ENCODE results near the gene DMRTC1.
"Not testable (repeated sequence)": the region's sequence is repeated elsewhere in the genome, so short reads cannot be mapped to it uniquely, and the experiment has no call there.

Gene DMRTC1, protein sequence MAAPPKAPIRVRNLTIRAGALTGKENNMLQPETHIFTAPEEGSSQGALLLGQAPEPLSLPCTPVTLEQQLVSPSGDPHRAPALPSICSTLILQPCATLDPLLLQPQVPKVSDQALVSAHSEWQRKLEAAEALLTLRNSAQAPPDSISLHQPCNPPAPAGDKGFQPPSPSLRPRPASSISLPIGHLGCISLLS

DNA sequence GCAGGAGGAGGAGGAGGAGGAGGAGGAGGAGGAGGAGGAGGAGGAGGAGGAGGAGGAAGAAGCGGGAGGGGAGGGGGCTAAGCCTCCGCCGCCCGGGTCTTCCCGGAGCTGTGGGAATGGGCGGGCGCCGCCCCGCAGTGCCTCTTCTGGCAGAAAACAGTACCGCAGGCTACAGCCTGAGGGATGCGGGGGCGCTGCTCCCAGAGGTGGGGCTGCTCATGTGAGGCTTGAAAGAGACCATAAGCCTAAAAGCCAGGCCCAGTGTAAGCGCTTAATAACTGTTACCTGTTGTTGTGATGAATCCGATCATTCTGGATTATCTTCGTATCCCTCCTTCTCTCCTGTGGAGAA, at the start of gene DMRTC1:
TSS of gene DMRTC1 (minus strand) at position 19 of the 351 bp plus-strand sequence. CDS start 68,143 bp downstream, outside the sequence.
- not testable (repeated sequence) for DNase-seq

DNA sequence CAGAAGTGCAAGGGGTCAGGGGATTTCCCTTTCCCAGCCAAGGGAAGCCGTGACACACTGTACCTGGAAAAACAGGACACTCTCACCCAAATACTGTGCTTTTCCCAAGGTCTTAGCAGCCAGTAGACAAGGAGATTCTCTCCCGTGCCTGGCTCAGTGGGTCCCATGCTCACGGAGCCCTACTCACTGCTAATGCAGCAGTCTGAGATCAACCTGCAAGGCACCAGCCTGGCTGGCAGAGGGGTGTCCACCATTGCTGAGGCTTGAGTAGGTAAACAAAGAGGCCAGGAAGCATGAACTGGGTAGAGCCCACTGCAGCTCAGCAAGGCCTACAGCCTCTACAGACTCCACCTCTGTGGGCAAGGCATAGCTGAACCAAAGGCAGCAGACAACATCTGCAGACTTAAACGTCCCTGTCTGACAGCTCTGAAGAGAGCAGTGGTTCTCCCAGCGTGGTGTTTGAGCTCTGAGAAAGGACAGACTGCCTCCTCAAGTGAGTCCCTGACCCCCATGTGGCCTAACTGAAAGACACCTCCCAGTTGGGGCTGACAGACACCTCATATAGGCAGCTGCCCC, 37.3 kb upstream of the DMRTC1 start:
- DNase-seq, result not testable (repeated sequence)

DNA sequence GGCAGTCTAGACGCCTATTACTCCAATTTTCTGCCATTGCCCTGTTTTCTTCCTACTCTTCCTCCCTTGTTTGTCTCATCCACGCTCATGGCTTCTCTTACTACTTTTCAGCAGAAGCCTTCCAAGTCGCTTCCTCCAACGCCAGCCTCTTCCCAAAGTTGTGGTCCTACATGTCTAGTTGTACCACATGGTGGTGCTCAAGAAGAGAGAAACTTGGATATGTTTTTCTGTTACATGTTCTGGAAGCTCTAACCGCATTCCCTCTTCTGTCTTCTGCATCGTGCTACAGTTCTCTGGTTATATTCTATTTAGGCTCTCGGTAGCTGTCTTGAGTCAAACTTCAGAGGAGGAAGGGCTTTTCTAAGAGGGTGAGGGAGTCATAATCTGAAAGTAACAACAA, 31.2 kb upstream of the DMRTC1 start:
- DNase-seq, result not testable (repeated sequence)

DNA sequence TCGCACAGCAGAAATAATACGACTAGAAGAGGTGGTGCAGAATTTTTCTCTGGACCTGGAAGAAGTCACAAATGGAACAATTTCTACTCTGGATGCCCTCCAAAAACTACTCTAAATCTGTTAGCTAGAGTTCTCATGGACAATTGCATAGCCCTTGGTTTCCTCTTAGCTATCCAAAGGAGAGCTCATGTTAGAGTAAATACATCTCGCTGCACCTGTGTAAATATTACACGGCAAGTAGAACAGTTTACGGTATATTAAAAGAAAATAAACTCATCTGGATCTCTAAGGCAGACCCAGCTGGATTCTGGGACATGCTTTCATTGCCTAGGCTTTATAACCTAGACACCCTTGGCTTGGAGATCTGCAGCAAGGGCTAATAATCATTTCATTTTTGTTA, 28.2 kb upstream of the DMRTC1 start:
- not testable (repeated sequence) for DNase-seq

DNA sequence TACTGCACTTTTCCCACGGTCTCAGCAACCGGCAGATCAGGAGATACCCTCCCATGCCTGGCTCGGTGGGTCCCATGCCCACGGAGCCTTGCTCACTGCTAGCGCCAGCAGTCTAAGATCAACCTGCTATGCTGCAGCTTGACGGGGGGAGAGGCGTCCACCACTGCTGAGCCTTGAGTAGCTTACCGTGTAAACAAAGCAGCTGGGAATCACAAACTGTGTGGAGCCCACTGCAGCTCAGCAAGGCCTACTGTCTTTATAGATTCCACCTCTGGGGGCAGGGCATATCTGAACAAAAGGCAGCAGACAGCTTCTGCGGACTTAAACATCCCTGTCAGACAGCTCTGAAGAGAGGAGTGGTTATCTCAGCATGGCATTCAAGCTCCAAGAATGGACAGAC, 16.3 kb upstream of the DMRTC1 start:
- DNase-seq, result not testable (repeated sequence)

DNA sequence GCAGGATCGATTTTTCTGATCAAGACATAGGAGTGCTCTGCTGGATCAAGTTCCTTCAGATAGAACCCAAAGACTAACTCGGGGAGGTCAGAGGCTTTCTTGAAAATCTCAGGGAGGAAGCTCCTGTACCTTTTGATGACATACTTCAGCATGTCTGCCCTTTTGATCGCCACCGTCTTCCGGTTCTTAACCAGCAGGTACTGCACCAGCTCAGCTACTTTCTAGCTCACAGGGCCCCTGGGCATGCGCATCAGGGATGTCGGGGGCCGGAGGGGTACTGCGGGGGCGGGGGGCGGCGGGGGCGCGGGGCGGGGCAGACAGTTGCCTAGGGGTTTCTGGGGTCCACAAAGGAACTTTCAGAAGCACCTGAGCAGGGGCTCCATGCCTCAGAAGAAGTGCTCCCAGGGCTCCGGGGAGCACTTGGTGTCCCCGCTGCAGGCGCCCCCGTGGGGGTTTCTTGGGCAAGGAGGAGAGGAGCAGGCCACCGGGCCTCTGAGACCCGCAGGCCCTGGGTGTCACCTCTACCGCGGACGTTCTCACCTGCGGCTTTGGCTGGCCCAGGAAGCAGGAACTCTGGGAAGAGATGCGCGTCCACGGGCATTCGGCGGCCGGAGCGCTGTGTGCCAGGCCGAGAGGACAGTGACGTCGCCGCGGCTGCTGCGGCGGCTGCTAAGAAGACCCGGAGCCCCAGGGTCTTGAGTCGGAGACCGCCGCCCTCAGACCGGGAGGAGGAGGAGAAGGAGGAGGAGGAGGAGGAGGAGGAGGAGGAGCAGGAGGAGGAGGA, 410 bp downstream of the DMRTC1 start:
- DNase-seq, result not testable (repeated sequence)

DNA sequence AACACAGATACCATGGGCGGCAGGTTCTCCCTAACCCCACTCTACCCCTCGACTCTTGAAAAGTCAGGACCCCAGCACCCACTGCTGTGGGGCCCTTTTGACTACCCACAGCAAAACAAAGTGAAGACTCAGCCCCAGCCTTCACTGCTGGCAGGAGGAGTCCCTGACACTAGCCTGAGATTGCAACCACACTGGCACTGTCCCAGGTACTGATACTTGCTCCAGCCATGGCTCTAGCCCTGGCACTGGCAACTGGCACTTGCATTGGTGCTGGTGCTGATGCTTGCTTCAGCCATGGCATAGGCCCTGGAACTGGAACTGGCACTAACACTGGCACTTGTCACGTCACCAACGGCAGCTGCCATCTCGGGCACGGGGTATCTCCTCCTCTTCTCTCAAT, 1.4 kb downstream of the DMRTC1 start:
- DNase-seq, result not testable (repeated sequence)

DNA sequence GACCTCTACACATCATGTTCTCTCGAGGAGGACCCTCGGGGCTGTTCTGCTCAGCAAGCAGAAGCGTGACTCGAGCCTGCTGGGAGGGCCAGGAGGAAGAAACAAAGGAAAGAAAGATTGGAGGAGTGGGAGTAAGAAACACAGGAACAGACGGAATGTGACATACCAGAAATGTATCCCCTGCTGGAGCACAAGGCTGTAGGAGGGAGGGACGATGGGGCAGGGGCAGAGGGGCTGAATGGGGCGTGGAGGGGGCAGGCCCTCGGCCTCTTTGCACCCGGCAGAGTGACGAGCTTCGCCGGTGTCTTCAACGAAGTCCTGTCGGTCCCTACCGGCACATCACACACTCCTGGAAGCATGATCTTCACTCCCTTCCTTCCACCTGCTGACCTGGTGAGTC, 5.7 kb downstream of the DMRTC1 start, which contains the start of gene FAM236A:
TSS of gene FAM236A (plus strand) at position 301 of the 400 bp plus-strand sequence. CDS start at position 358, 57 bp downstream.
- DNase-seq, result not testable (repeated sequence)

DNA sequence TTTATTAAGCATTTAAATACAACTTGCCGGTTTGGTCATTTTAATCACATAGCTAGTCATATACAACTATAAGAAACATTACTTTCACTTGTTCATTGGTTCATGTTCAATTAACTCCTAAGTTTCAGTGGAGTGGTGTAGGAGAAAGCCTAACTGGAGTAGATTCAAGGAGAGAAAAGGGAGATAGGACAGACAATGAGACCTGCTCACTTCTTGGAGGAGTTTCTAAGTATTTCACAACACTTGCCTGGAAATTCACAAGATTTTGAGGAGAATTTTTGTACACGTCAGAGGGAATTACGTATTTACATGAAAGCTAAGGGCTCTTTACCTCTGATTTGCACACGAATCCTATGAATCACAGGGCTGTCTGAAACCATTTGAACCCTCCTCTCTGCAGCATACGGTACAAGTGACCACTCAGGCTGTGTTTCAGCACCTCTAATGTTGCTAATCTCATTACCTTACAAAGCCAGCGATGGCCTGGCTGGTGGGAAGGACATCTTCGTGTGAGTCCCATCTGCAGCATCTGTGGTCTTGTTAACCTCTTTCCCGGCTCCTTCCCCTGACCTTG, 6.7 kb downstream of the DMRTC1 start:
- not testable (repeated sequence) for DNase-seq

DNA sequence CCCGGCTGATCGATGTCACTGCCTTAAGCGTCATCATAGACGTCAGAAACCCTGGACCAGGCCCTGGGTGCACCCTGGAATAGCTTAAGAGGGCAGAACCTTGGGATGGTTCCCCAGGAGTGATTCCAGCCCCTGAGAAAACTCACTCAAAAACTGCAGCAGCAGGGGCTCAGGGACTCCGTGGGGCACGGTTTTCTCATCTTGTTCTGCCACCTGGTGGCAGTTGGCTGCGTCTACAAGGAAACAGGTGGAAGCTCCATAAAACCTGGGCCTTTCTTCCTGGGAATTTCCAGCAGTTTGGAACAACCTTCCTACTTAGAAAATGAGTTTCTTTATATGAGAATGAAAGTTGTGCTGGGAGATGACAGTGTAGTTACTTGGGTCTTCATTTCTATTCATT, 7.2 kb downstream of the DMRTC1 start:
- DNase-seq, result not testable (repeated sequence)

DNA sequence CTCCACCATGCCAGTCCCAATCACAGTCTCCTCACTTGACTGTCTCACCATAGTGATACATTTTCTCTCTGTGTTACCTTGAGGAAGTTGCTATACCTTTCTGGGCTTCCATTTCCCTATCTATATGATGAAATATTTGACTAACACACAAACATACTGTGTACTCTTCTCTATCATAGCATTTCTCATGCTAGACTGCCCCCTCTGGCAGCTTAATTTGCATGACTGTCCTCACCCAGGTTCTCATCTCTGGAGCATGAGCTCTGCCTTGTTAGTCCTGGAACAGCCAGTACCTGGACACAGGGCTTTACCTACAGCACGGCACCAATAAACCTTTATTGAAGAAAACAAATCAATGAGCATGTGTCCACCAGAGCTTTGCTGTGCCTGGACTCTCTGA, 11.4 kb downstream of the DMRTC1 start:
- not testable (repeated sequence) for DNase-seq

DNA sequence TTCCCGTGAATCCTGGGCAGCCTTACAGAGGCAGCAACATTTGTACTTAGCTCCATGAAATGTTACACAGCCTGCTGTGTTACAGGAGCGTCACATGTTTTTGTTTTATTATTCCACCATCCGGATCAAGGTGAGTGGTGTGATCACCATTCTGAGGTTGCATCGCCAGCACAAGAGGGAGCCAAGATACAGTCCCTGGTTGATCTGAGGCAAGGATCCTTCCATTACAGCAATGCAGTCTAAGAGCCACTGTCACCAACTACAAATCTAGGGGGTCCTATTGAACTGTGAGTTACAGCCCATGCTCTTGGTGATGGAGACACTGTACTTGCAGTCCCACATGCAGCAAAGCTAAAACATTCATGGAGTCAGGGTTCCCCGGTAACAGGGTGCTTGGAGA, 27.5 kb downstream of the DMRTC1 start:
- not testable (repeated sequence) for DNase-seq

DNA sequence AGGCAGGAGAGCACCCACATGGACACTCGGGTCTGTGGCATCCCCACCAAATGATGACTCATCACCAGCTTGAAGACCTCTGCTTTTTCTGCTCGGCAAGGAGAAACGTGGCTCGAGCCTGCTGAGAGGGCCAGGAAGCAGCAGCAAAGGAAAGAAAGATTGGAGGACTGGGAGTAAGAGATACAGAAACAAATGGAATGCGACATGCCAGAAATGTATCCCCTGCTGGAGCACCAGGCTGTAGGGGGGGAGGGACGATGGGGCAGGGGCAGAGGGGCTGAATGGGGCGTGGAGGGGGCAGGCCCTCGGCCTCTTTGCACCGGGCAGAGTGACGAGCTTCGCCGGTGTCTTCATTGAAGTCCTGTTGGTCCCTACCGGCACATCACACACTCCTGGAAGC, 31.3 kb downstream of the DMRTC1 start, which contains the start of gene FAM236C:
TSS of gene FAM236C (plus strand) at position 301 of the 400 bp plus-strand sequence. CDS start 100 bp downstream, outside the sequence.
- DNase-seq, result not testable (repeated sequence)

DNA sequence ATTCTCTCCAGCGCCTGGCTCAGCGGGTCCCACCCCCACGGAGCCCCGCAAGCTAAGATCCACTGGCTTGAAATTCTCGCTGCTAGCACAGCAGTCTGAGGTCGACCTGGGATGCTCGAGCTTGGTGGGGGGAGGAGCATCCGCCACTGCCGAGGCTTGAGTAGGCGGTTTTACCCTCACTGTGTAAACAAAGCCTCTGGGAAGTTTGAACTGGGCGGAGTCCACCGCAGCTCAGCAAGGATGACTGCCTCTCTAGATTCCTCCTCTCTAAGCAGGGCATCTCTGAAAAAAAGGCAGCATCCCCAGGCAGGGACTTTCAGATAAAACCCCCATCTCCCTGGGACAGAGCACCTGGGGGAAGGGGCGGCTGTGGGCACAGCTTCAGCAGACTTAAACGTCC, 53.9 kb downstream of the DMRTC1 start:
- not testable (repeated sequence) for DNase-seq

DNA sequence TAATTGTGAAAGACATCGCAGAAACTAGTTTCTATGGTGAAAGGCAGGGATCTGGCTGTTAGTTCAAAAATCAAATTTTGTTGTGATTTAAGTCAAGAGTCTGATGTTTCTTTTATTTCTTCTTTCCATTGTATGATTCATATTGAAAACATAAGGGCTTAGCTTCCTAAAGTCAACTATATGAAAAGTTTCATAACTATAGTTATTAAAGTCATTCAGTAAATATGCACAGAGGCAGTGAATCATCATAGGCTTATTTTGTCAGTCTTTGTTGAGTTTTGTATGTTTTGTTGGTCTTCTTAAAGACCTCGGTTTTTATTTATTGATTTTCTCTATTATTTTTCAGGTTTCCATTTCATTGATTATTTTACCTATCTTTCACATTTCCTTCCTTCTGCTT, 60.7 kb downstream of the DMRTC1 start:
- not testable (repeated sequence) for DNase-seq

DNA sequence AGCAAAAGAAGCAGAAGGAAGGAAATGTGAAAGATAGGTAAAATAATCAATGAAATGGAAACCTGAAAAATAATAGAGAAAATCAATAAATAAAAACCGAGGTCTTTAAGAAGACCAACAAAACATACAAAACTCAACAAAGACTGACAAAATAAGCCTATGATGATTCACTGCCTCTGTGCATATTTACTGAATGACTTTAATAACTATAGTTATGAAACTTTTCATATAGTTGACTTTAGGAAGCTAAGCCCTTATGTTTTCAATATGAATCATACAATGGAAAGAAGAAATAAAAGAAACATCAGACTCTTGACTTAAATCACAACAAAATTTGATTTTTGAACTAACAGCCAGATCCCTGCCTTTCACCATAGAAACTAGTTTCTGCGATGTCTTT, 106.1 kb downstream of the DMRTC1 start:
- not testable (repeated sequence) for DNase-seq

DNA sequence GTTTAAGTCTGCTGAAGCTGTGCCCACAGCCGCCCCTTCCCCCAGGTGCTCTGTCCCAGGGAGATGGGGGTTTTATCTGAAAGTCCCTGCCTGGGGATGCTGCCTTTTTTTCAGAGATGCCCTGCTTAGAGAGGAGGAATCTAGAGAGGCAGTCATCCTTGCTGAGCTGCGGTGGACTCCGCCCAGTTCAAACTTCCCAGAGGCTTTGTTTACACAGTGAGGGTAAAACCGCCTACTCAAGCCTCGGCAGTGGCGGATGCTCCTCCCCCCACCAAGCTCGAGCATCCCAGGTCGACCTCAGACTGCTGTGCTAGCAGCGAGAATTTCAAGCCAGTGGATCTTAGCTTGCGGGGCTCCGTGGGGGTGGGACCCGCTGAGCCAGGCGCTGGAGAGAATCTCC, 112.9 kb downstream of the DMRTC1 start:
- DNase-seq, result not testable (repeated sequence)
